ENCODE data around the gene OR52M1. TPM values are rescaled to one million over a fixed set of nuclear protein-coding genes. Genes with fewer than 3 reads are reported as not detected.
"Not testable (repeated sequence)": the region's sequence is repeated elsewhere in the genome, so short reads cannot be mapped to it uniquely, and the experiment has no call there.

OR52M1 gene
- not detected in 2 replicates for total RNA-seq (2014; rRNA removed; shearing (Covaris generic))
- not detected in 2 replicates for polyA plus RNA-seq (2015; cell fraction: cytosol; rRNA removed)
- not detected in 2 replicates for polyA plus RNA-seq (2015; cell fraction: nucleus; rRNA removed)

- DNase-seq (ENCODE audit: low read depth): no peak
These were observed at the start of gene OR52M1 for GRCh38 chr11:4544891-4545290. Gene OR52M1 (plus strand): TSS chr11:4545191. CDS start chr11:4545191, 0 bp downstream.

GRCh38 chr11:4495487-4495886, 49.5 kb upstream of the OR52M1 start:
- peak; percentile 6 for DNase-seq (ENCODE audit: low read depth)

- DNase-seq (ENCODE audit: low read depth): no peak
These were observed 49.0 kb upstream of the OR52M1 start for GRCh38 chr11:4495986-4496385.

GRCh38 chr11:4496557-4497248, 48.3 kb upstream of the OR52M1 start:
- no peak for DNase-seq (ENCODE audit: low read depth)

GRCh38 chr11:4508886-4509285, 36.1 kb upstream of the OR52M1 start:
- DNase-seq (ENCODE audit: low read depth): no peak

GRCh38 chr11:4511282-4512245, 33.4 kb upstream of the OR52M1 start:
- no peak for DNase-seq (ENCODE audit: low read depth)

- DNase-seq (ENCODE audit: low read depth): no peak
These were observed 30.8 kb upstream of the OR52M1 start for GRCh38 chr11:4514196-4514595.

- no peak for DNase-seq (ENCODE audit: low read depth)
These were observed 22.7 kb upstream of the OR52M1 start for GRCh38 chr11:4522339-4522738.

DNA sequence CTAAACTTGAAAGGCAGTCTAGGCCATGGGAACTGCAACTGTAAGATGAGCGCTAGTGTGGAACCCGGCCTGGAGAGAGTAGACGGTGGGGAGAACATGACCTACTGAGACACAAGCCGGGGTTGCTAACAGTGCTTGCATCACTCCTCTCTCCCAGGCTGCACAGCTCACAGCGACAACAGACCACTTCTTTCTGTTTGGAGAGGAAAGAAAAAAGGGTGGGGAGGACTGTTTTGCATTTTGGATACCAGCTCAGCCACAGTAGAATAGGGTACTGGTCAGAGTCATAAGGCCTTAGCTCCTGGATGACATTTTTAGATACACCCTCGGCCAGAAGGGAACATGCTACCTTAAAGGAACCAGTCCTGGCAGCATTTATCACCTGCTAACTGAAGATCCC, 22.2 kb upstream of the OR52M1 start:
- DNase-seq (ENCODE audit: low read depth): no peak

DNA sequence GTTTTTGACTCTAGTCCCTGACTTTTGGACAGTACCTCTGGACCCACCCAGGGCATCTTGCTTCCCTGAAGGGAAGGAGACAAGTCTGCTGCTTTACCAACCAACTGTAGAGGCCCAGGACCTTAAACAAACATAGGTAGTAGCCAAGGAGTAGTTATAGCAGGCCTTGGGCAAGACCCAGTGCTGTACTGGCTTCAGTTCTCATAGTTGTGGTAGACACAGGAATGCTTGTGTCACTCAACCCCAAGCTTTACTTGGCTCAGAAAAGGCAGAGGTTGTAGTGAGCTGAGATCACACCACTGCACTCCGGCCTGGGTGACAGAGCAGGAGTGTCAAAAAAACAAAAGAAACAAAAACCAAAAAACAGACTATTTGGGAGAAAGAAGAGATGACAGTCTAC, 21.3 kb upstream of the OR52M1 start:
- no peak for DNase-seq (ENCODE audit: low read depth)

DNA sequence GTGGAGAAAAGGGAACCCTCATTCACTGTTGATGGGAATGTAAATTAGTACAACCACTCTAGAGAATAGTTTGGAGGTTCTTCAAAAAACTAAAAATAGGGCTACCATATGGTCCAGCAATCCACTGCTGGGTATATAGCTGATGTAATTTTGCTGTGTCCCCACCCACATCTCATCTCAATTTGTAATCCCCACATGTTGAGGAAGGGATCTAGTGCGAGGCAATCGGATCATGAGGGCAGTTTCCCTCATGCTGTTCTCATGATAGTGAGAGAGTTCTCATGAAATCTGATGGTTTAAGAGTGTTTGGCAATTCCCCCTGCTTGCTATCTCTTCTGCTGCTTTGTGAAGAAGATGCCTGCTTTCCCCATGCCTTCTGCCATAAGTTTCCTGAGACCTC, 17.1 kb upstream of the OR52M1 start:
- DNase-seq (ENCODE audit: low read depth): no peak

DNA sequence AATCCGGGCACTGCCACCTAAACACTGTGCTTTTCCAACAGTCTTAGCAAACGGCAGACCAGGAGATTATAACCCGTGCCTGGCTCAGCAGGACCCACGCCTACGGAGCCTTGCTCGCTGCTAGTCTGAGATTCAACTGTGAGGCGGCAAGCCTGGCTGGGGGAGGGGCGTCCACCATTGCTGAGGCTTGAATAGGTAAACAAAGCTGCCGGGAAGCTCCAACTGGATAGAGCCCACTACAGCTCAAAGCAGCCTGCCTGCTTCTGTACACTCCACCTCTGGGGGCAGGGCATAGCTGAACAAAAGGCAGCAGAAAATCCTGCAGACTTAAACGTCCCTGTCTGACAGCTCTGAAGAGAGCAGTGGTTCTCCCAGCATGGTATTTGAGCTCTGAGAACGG, 13.3 kb upstream of the OR52M1 start:
- DNase-seq (ENCODE audit: low read depth): not testable (repeated sequence)

DNA sequence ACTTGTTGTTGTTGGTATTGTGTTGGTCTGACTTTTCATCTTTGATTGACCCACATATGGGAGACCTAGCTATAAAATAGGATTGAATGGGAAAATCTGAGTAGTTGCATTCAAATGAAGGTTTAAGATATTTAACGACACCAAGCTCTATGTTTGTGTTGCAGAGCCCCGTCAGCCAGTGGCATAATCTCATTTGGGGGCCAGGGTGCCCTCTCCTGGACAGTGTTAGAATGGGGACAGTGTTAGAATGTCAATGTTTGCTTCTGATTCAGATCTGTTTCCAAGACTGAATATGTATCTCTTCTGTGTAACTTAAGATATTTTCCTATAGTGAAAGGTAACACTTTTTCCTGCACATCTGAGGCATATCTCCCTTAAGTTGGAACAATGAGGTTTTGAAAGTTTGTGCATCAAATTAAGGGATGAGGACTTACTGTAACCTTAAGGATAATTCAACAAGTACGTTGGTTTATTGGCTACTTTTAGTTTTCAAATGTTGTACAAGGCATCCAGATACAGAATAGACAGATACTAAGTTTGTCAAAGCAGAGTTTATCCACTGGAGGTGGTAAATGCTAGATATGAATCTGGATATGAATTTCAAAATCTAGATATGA, 5.3 kb upstream of the OR52M1 start:
- DNase-seq (ENCODE audit: low read depth): no peak

- DNase-seq (ENCODE audit: low read depth): no peak
These were observed 3.9 kb upstream of the OR52M1 start for GRCh38 chr11:4541071-4541470.

DNA sequence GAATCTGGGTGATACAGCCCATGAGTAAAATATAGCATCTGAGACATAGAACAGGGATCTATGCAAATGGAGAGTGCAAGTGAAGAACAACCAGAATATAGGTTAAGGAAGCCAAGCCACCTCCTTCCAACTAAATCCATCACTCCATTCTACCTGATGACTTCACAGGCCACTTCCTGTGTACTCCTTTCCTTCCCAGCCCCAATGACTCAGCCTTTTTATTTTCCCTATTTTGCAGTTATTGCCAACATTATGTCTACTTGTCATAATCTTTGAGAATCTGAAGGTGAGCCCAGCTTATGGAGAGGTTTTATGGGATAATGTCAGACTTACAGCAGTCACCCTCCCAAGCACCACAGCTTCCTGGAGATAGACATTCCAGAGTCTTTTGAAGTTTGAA, 1.4 kb upstream of the OR52M1 start:
- DNase-seq (ENCODE audit: low read depth): peak; percentile 66

DNA sequence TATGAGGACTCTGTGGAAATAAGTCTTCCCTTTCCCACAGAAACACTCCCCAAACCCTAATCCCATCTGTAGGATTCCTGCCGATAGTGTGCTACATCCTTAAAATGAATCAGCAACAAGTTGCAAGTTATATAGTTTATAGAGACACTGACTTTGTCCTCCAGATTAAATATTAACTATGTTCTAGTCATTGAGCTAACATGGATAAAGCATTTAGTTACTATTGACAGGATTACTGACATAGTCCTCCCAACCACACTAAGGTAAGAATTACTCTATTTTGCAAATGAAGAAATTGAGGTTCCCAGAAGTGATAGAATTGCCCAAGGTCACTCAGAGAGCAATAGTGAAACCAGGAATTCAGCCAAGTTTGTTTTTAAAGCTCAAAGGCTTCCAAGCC, 1.9 kb downstream of the OR52M1 start:
- DNase-seq (ENCODE audit: low read depth): no peak

GRCh38 chr11:4547416-4547815, 2.4 kb downstream of the OR52M1 start:
- no peak for DNase-seq (ENCODE audit: low read depth)

DNA sequence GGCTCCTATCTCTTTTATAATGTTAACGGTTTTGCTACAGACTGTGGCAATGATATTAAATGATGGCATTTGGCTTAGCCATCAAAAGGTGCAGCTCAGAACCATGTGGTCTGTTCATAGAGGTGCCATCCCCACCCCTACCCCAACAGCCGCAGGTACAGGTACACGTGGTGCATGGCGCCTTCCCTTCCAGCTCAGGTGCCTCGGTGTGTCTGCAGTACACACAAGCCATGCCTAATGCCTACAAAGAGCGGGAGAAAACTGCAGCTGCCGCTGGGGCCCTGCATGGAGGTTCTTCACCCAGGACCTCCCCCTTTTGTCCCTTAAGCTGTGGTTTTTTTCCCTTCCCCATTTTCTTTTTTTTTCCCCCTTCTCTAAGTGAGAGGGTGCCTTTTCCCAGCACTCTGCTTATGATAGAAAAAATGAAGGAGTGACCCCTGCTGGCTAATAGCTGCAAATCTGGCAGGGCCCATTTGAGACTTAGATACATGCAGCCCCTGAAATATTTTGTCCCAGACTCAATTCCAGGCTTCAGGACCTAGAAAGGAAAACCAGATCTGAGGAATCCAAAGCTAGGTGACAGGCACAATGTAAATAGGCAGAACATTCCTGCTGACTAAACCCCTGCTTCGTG, 6.5 kb downstream of the OR52M1 start:
- DNase-seq (ENCODE audit: low read depth): peak; percentile 33

- DNase-seq (ENCODE audit: low read depth): no peak
These were observed 14.8 kb downstream of the OR52M1 start for GRCh38 chr11:4559527-4560440.

- no peak for DNase-seq (ENCODE audit: low read depth)
These were observed 15.5 kb downstream of the OR52M1 start for GRCh38 chr11:4560467-4560866.
